Osteocyte (in vitro differentiated cells): ENCODE measurements around the gene CYTH2. TPM values are rescaled to one million over a fixed set of nuclear protein-coding genes. Genes with fewer than 3 reads are reported as not detected.
"Not testable (repeated sequence)": the region's sequence is repeated elsewhere in the genome, so short reads cannot be mapped to it uniquely, and the experiment has no call there.

Experiments used
- DNase-seq: peaks from one replicate; pipeline ENCODE4 v3.0.0; 2021; ENCODE audit warnings: mixed read lengths; ENCODE audit not compliant: unreplicated experiment; ENCODE audit errors: extremely low spot score
- H3K27ac Mint-ChIP-seq: one replicate; pipeline ENCODE4 v1.8.0; 2021; ENCODE audit warnings: mild to moderate bottlenecking, mixed read lengths; ENCODE audit not compliant: unreplicated experiment
- H3K27me3 Mint-ChIP-seq: one replicate; pipeline ENCODE4 v1.8.0; 2021; ENCODE audit warnings: mixed read lengths; ENCODE audit not compliant: unreplicated experiment
- H3K36me3 Mint-ChIP-seq: one replicate; pipeline ENCODE4 v1.8.0; 2021; ENCODE audit warnings: mixed read lengths; ENCODE audit not compliant: unreplicated experiment
- H3K4me1 Mint-ChIP-seq: one replicate; pipeline ENCODE4 v1.8.0; 2021; ENCODE audit warnings: mixed read lengths; ENCODE audit not compliant: unreplicated experiment
- H3K4me3 Mint-ChIP-seq: one replicate; pipeline ENCODE4 v1.8.0; 2021; ENCODE audit warnings: mild to moderate bottlenecking, moderate library complexity, mixed read lengths; ENCODE audit not compliant: unreplicated experiment
- H3K9me3 Mint-ChIP-seq: one replicate; pipeline ENCODE4 v1.8.0; 2021; ENCODE audit warnings: mixed read lengths; ENCODE audit not compliant: unreplicated experiment
- CTCF ChIP-seq: fragments of 200-600 bp; sonication (generic); IDR thresholded peaks from 2 replicates; pipeline ENCODE4 v1.5.0; 2021; ENCODE audit warnings: antibody characterized with exemption, mild to moderate bottlenecking, moderate library complexity
- total RNA-seq: library from RNA; stranded (reverse); gene quantifications from 2 replicates; pipeline ENCODE4 v1.2.1, GENCODE V29; 2021

CYTH2 gene
- total RNA-seq, 1 donor from 2014 or later = 107 TPM

GRCh38 chr19:48484247-48484893 lies 15.2 kb downstream of the CYTH2 start:
- no peak overlapping the region for H3K4me3 Mint-ChIP-seq
- H3K36me3 Mint-ChIP-seq = peaks cover under 1% of the 10 kb centered on the region

GRCh38 chr19:48484931-48485612 lies 15.9 kb downstream of the CYTH2 start:
- Mint-ChIP-seq H3K27ac (no peak overlapping the region), H3K36me3 (no peaks in the 10 kb centered on the region), H3K4me1 (peaks cover 36% of the 10 kb centered on the region), H3K27me3 (no peaks in the 10 kb centered on the region), H3K9me3 (no peaks in the 10 kb centered on the region), H3K4me3 (no peak overlapping the region)
- no peak for DNase-seq
- no peak for TF ChIP-seq CTCF

More at GRCh38 chr19:48484247-48484893, 15.2 kb downstream of the CYTH2 start:
- H3K27me3 Mint-ChIP-seq = no peaks in the 10 kb centered on the region
- DNase-seq = no peak
- no peak overlapping the region for H3K27ac Mint-ChIP-seq
- peaks cover 36% of the 10 kb centered on the region for H3K4me1 Mint-ChIP-seq
- TF ChIP-seq CTCF = no peak
- H3K9me3 Mint-ChIP-seq = no peaks in the 10 kb centered on the region

- not testable (repeated sequence) for H3K27me3 Mint-ChIP-seq, H3K36me3 Mint-ChIP-seq, H3K9me3 Mint-ChIP-seq, H3K4me3 Mint-ChIP-seq, H3K27ac Mint-ChIP-seq, DNase-seq
- H3K4me1 Mint-ChIP-seq = peaks cover 39% of the 10 kb centered on the region
These were observed 17.5 kb downstream of the CYTH2 start for GRCh38 chr19:48486706-48487105.

- Mint-ChIP-seq H3K36me3 (no peaks in the 10 kb centered on the region), H3K9me3 (no peaks in the 10 kb centered on the region), H3K27ac (peak overlapping the region; percentile 13), H3K27me3 (no peaks in the 10 kb centered on the region), H3K4me1 (peaks cover 36% of the 10 kb centered on the region), H3K4me3 (no peak overlapping the region)
- DNase-seq = no peak
- TF ChIP-seq CTCF = no peak
These were observed 18.4 kb downstream of the CYTH2 start for GRCh38 chr19:48487544-48487943.

DNA sequence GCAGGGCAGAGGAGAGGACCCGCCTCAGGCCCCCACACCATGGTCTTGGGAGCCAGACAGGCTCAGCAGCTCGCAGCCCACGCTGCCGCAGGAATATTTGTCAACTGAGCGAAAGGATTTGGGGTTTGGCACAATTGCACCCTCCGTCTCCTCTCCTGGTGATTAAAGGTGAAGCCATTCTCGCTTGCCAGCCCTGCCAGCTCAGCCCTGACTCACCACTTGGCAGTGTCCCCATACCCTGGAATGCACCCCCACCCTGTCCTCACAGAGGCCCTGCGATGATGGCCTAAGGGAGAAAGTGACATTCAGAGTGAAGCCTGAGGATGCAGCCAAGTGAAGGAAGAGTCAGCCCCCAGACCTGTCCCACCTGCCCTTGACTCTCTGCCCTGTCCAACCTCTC lies 18.8 kb downstream of the CYTH2 start:
- Mint-ChIP-seq H3K27me3 (no peaks in the 10 kb centered on the region), H3K27ac (peak overlapping the region; percentile 13), H3K36me3 (no peaks in the 10 kb centered on the region), H3K4me1 (peaks cover 40% of the 10 kb centered on the region), H3K9me3 (no peaks in the 10 kb centered on the region), H3K4me3 (no peak overlapping the region)
- DNase-seq = no peak
- no peak for TF ChIP-seq CTCF

GRCh38 chr19:48488478-48488877 lies 19.3 kb downstream of the CYTH2 start:
- H3K27me3 Mint-ChIP-seq, H3K4me3 Mint-ChIP-seq, H3K27ac Mint-ChIP-seq, DNase-seq, H3K36me3 Mint-ChIP-seq, H3K9me3 Mint-ChIP-seq: not testable (repeated sequence)
- peaks cover 40% of the 10 kb centered on the region for H3K4me1 Mint-ChIP-seq
